WTC11 (cell line): Measurements from ENCODE around the gene HIPK2.

Source experiments
- ATF2 ChIP-seq: sonication (generic); formaldehyde crosslinking; IDR thresholded peaks from 2 replicates; pipeline ENCODE4 v1.8.1; 2022; ENCODE audit warnings: low read depth, missing genetic modification reagents, borderline replicate concordance
- CTCF ChIP-seq: fragments of 200-600 bp; IDR thresholded peaks from 2 replicates; pipeline ENCODE4 v1.8.0; 2022; ENCODE audit warnings: antibody characterized with exemption
- NR2C2 ChIP-seq: sonication (generic); formaldehyde crosslinking; IDR thresholded peaks from 2 replicates; pipeline ENCODE4 v1.8.0; 2022; ENCODE audit warnings: mild to moderate bottlenecking, missing genetic modification reagents
- ZNF121 ChIP-seq: sonication (generic); formaldehyde crosslinking; IDR thresholded peaks from 2 replicates; pipeline ENCODE4 v1.8.0; 2023; ENCODE audit warnings: missing genetic modification reagents
- ZNF232 ChIP-seq: sonication (generic); formaldehyde crosslinking; IDR thresholded peaks from 2 replicates; pipeline ENCODE4 v1.8.0; 2022; ENCODE audit warnings: mild to moderate bottlenecking, missing genetic modification reagents

GRCh38 chr7:139630643-139631519, 146.9 kb downstream of the HIPK2 start:
- TF ChIP-seq ATF2 (CRISPR knock-in tag) (no peak), CTCF (no peak), ZNF232 (CRISPR knock-in tag) (no peak), ZNF121 (CRISPR knock-in tag) (no peak), NR2C2 (CRISPR knock-in tag) (no peak)
